Thoracic aorta (tissue), 2 donors: ENCODE results near the gene TPGS2. TPM values are rescaled to one million over a fixed set of nuclear protein-coding genes. Genes with fewer than 3 reads are reported as not detected.

Experiments
- ATAC-seq: fragments of 150-250 bp; one replicate; pipeline ENCODE4 v1.8.0; 2017; ENCODE audit warnings: low read depth; ENCODE audit not compliant: insufficient number of reproducible peaks, low FRiP score
- DNase-seq: peaks from one replicate; pipeline ENCODE4 v3.0.0-alpha.2; 2020; ENCODE audit warnings: low spot score
- H3K27ac ChIP-seq, 2 donors: fragments of 200-600 bp; sonication (generic); 1 replicate in 1 of 2; 2 replicates in 1 of 2; pipeline ENCODE4 v1.5.1; 2016; ENCODE audit warnings: mild to moderate bottlenecking in 2 of 2, moderate library complexity in 2 of 2
- H3K27me3 ChIP-seq: fragments of 200-600 bp; sonication (generic); replicated peaks from 2 replicates; pipeline ENCODE4 v1.6.0; 2016; ENCODE audit warnings: mild to moderate bottlenecking; ENCODE audit not compliant: insufficient read depth
- H3K36me3 ChIP-seq: fragments of 200-600 bp; sonication (generic); one replicate; pipeline ENCODE4 v1.5.1; 2016
- H3K4me1 ChIP-seq, 2 donors: fragments of 200-600 bp; sonication (generic); 1 replicate in 1 of 2; 2 replicates in 1 of 2; pipeline versions ENCODE4 v1.5.1 to v1.6.0; 2016; ENCODE audit warnings: low read depth in 2 of 2, mild to moderate bottlenecking in 1 of 2; ENCODE audit not compliant: control insufficient read depth in 1 of 2
- H3K4me3 ChIP-seq: fragments of 200-600 bp; sonication (generic); 2 replicates; pipeline ENCODE4 v1.5.1; 2016; ENCODE audit warnings: mild to moderate bottlenecking
- H3K9me3 ChIP-seq: fragments of 200-600 bp; sonication (generic); 2 replicates; pipeline ENCODE4 v1.5.1; 2016
- total RNA-seq, 2 donors: library from RNA; depleted of rRNA; stranded (reverse); fragments of >200 nt; gene quantifications; one replicate each; pipeline versions ENCODE4 v1.1.0 to v1.2.3, GENCODE V29; 2016
- TF ChIP-seq, protein P1 (sequence below): fragments of 200-600 bp; sonication (generic); IDR thresholded peaks from one replicate; pipeline ENCODE4 v1.5.1; 2019; ENCODE audit warnings: antibody characterized with exemption

Gene TPGS2
- total RNA-seq, 2 donors from 2014 or later: 83.0 to 150 TPM

DNA sequence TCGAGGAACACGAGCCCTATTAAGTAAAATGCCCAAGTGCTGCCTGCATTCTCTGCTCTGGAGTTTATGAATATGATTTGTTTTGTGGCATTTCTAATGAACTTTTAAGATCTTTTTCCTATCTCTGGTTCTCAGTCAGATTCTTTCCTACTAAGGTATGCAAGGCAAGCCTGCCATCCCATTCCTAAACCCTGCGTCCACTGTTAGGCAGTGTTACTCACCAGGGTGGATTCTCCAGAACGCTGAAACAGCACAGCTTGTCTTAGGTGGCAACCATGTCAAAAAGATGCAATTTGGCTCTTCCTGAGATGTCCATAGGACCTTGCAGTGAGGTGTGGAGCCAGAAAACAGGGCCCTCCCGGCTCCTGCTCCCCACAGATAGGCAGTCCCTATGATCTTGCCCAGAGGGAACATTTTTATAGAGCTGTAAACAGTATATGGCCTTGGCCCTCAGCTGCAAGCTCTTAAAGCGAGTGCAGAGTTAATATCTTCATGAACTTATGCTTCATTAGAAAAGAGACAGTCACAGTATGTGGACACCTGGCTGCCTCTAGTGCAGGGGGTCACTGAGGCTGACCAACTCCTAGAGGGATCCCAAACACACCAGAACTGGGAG is 84.4 kb downstream of the TPGS2 start:
- H3K27ac ChIP-seq: no peak overlapping the region
- DNase-seq (no peak), ATAC-seq (no peak)
- no peaks in the 10 kb centered on the region for H3K4me1 ChIP-seq
- H3K27me3 ChIP-seq: no peaks in the 10 kb centered on the region
- H3K36me3 ChIP-seq: peaks cover 12% of the 10 kb centered on the region
- no peaks in the 10 kb centered on the region for H3K9me3 ChIP-seq
- no peak overlapping the region for H3K4me3 ChIP-seq
- TF ChIP-seq, protein P1, sequence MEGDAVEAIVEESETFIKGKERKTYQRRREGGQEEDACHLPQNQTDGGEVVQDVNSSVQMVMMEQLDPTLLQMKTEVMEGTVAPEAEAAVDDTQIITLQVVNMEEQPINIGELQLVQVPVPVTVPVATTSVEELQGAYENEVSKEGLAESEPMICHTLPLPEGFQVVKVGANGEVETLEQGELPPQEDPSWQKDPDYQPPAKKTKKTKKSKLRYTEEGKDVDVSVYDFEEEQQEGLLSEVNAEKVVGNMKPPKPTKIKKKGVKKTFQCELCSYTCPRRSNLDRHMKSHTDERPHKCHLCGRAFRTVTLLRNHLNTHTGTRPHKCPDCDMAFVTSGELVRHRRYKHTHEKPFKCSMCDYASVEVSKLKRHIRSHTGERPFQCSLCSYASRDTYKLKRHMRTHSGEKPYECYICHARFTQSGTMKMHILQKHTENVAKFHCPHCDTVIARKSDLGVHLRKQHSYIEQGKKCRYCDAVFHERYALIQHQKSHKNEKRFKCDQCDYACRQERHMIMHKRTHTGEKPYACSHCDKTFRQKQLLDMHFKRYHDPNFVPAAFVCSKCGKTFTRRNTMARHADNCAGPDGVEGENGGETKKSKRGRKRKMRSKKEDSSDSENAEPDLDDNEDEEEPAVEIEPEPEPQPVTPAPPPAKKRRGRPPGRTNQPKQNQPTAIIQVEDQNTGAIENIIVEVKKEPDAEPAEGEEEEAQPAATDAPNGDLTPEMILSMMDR: no peak

Other genes starting within 250 kb of the TPGS2 start
- 10 to 100 TPM; 14.4 to 22.7 TPM for gene KIAA1328, start 125 bp upstream of the TPGS2 start, total RNA-seq